ENCODE measurements around the gene CCT7. TPM values are rescaled to one million over a fixed set of nuclear protein-coding genes. Genes with fewer than 3 reads are reported as not detected.

Gene CCT7
- polyA plus RNA-seq, 1 of the 3 experiments (the other 2 are of a cell fraction) = 369 TPM

DNA sequence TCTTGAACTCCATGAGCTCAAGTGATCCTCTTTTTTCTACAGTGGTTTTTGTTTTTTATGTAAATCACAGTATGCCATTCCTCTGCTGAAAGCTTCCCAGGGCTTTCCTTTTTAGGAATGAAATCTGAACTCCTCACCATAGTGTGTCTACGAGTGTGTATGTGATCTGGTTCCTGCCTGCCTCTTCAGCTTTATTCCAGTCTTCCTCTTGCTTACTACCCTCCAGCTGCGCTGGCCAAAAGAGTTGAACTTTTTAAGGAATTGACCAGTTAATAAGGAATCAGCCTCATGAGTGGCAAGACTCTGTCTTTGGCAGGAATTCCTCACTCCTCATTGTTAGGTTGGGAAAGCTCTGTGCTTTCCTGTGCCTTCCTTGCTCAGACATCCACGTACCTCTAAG is 4.0 kb downstream of the CCT7 start (continued):
- no peak for TF ChIP-seq USF1 (IDR thresholded peaks at IDR 0.05; ENCODE audit: borderline replicate concordance, low read depth)
- TF ChIP-seq FOXJ3 (CRISPR knock-in tag; IDR thresholded peaks at IDR 0.05) = no peak
- no peak for TF ChIP-seq TEAD4 (IDR thresholded peaks at IDR 0.05; ENCODE audit: borderline replicate concordance, insufficient read depth)
- TF ChIP-seq RFX5 (IDR thresholded peaks at IDR 0.05; ENCODE audit: low read length) = no peak
- TF ChIP-seq MEF2A (IDR thresholded peaks at IDR 0.05; ENCODE audit: borderline replicate concordance, low read depth) = no peak
- no peak for TF ChIP-seq SIN3A (IDR thresholded peaks at IDR 0.05; ENCODE audit: borderline replicate concordance, low read depth, low read length)

- CTCF ChIA-PET = interaction anchor here (1.1 to 1.7 kb wide), 2 partner anchors 9 to 51 kb away, joined by 3 to 5 read pairs; no protein-coding TSS in a partner anchor
- no peak overlapping the region for H3K4me2 ChIP-seq
- peaks cover 73% of the 10 kb centered on the region for H4K20me1 ChIP-seq (ENCODE audit: insufficient read depth)
- TF ChIP-seq YY1 (IDR thresholded peaks at IDR 0.05; ENCODE audit: low read depth) (no peak), ZBTB33 (IDR thresholded peaks at IDR 0.05; ENCODE audit: borderline replicate concordance, low read depth) (no peak), JUND (IDR thresholded peaks at IDR 0.05) (no peak)
- H3K27me3 ChIP-seq (ENCODE audit: insufficient read depth) = no peaks in the 10 kb centered on the region
- WGBS (ENCODE audit: low lambda C conversion rate) = 100% methylated on average over 1 of the region's 1 CpG
- H3K4me3 ChIP-seq (ENCODE audit: low read depth in 2 of 2, low read length in 1 of 2) = no peak overlapping the region
- H3K9ac ChIP-seq = no peak overlapping the region
- no peak for DNase-seq
- peaks cover 47 to 54% of the 10 kb centered on the region in 2 experiments for H3K36me3 ChIP-seq (replicated peaks in 1 of 2; ENCODE audit: control insufficient read depth in 1 of 2, insufficient read depth in 2 of 2, low read length in 1 of 2)
- peaks cover 0 to 27% of the 10 kb centered on the region in 2 experiments; a peak in 3 of 4 replicates for H3K4me1 ChIP-seq (ENCODE audit: control insufficient read depth in 1 of 2, insufficient read depth in 2 of 2, low read depth in 1 of 2, low read length in 1 of 2)
- POLR2A ChIA-PET = no interaction called here
- no peak overlapping the region for H2AFZ ChIP-seq (ENCODE audit: low read depth)
- peaks cover 97% of the 10 kb centered on the region for H3K79me2 ChIP-seq (ENCODE audit: insufficient read depth)
- H3K27ac ChIP-seq (ENCODE audit: low read depth in 2 of 2, low read length in 1 of 2) = no peak overlapping the region; a peak in 1 of 4 replicates
- peaks cover 3% of the 10 kb centered on the region for H3F3A ChIP-seq (replicated peaks; ENCODE audit: insufficient read depth)
- no peaks in the 10 kb centered on the region for H3K9me2 ChIP-seq
- no peaks in the 10 kb centered on the region for H3K9me3 ChIP-seq
Observed at GRCh38 chr2:73238976-73239375, 4.9 kb downstream of the CCT7 start.

- no peaks in the 10 kb centered on the region for H3K9me2 ChIP-seq
- no peak overlapping the region for H3K27ac ChIP-seq (ENCODE audit: low read depth in 2 of 2, low read length in 1 of 2)
- H2AFZ ChIP-seq (ENCODE audit: low read depth) = no peak overlapping the region
- H3K9me3 ChIP-seq = no peaks in the 10 kb centered on the region
- peaks cover 97% of the 10 kb centered on the region for H3K79me2 ChIP-seq (ENCODE audit: insufficient read depth)
- H3K36me3 ChIP-seq (replicated peaks in 1 of 2; ENCODE audit: control insufficient read depth in 1 of 2, insufficient read depth in 2 of 2, low read length in 1 of 2) = peaks cover 55 to 62% of the 10 kb centered on the region in 2 experiments
- H3K9ac ChIP-seq = no peak overlapping the region
- ChIA-PET CTCF (interaction anchor here (1.2 kb wide), 1 partner anchor 50 kb away, joined by 3 read pairs; no protein-coding TSS in a partner anchor), POLR2A (no interaction called here)
- peaks cover 0 to 35% of the 10 kb centered on the region in 2 experiments; a peak in 3 of 4 replicates for H3K4me1 ChIP-seq (ENCODE audit: control insufficient read depth in 1 of 2, insufficient read depth in 2 of 2, low read depth in 1 of 2, low read length in 1 of 2)
- no peak for DNase-seq
- H4K20me1 ChIP-seq (ENCODE audit: insufficient read depth) = peaks cover 81% of the 10 kb centered on the region
- 39% methylated on average over 3 of the region's 3 CpGs for WGBS (ENCODE audit: low lambda C conversion rate)
- no peak overlapping the region for H3K4me3 ChIP-seq (ENCODE audit: low read depth in 2 of 2, low read length in 1 of 2)
- H3K27me3 ChIP-seq (ENCODE audit: insufficient read depth) = no peaks in the 10 kb centered on the region
- H3F3A ChIP-seq (replicated peaks; ENCODE audit: insufficient read depth) = peaks cover 5% of the 10 kb centered on the region
- TF ChIP-seq TCF12 (IDR thresholded peaks at IDR 0.05) (no peak), YY1 (IDR thresholded peaks at IDR 0.05; ENCODE audit: low read depth) (no peak), MEF2A (IDR thresholded peaks at IDR 0.05; ENCODE audit: borderline replicate concordance, low read depth) (no peak), USF1 (IDR thresholded peaks at IDR 0.05; ENCODE audit: borderline replicate concordance, low read depth) (no peak), FOSL2 (IDR thresholded peaks at IDR 0.05; ENCODE audit: borderline replicate concordance, low read depth) (no peak), MAX (IDR thresholded peaks at IDR 0.05; ENCODE audit: low read depth) (no peak), FOXJ3 (CRISPR knock-in tag; IDR thresholded peaks at IDR 0.05) (no peak), SMC3 (IDR thresholded peaks at IDR 0.05; ENCODE audit: low read depth, low read length) (no peak), NRF1 (IDR thresholded peaks at IDR 0.05; ENCODE audit: low read depth, low read length) (no peak)
- TF ChIP-seq, protein P1, sequence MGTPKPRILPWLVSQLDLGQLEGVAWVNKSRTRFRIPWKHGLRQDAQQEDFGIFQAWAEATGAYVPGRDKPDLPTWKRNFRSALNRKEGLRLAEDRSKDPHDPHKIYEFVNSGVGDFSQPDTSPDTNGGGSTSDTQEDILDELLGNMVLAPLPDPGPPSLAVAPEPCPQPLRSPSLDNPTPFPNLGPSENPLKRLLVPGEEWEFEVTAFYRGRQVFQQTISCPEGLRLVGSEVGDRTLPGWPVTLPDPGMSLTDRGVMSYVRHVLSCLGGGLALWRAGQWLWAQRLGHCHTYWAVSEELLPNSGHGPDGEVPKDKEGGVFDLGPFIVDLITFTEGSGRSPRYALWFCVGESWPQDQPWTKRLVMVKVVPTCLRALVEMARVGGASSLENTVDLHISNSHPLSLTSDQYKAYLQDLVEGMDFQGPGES (IDR thresholded peaks at IDR 0.05; ENCODE audit: low read depth, low read length) = no peak
- no peak overlapping the region for H3K4me2 ChIP-seq
Observed at GRCh38 chr2:73239776-73240175, 5.7 kb downstream of the CCT7 start.
